Measurements from ENCODE around the gene UMODL1. TPM values are rescaled to one million over a fixed set of nuclear protein-coding genes. Genes with fewer than 3 reads are reported as not detected.

Gene UMODL1
- total and polyA plus RNA-seq, 2 donors (not counting 1 experiment from before 2014, with no cell fraction given), result not detected

- TF ChIP-seq CTCF (conservative IDR thresholded peaks at IDR 0.05 in 1 of 2, IDR thresholded peaks at IDR 0.05 in 1 of 2; ENCODE audit: low read depth in 1 of 2, low read length in 2 of 2), result no peak
- TF ChIP-seq EZH2 (IDR thresholded peaks at IDR 0.05; ENCODE audit: low read length, missing control alignments), result no peak
- Histone ChIP-seq H3K36me3 (ENCODE audit: control insufficient read depth, insufficient read depth, low read length) (no peaks in the 10 kb centered on the region), H3K4me3 (replicated peaks in 1 of 4; ENCODE audit: control extremely low read depth in 1 of 4, insufficient read depth in 1 of 4, low read depth in 3 of 4, low read length in 4 of 4) (no peak overlapping the region), H3K9me3 (ENCODE audit: control insufficient read depth, insufficient read depth, low read depth, low read length) (no peaks in the 10 kb centered on the region), H3K79me2 (ENCODE audit: control insufficient read depth, insufficient read depth, low read length) (no peaks in the 10 kb centered on the region), H3K4me2 (ENCODE audit: extremely low read depth, insufficient read depth, low read length) (no peak overlapping the region), H2AFZ (ENCODE audit: low read length) (no peak overlapping the region), H3K27me3 (ENCODE audit: control insufficient read depth, insufficient read depth, low read length) (no peaks in the 10 kb centered on the region), H3K9ac (ENCODE audit: insufficient read depth, low read length) (no peak overlapping the region), H4K20me1 (ENCODE audit: control insufficient read depth, extremely low read depth, insufficient read depth, low read length) (no peaks in the 10 kb centered on the region), H3K4me1 (ENCODE audit: control insufficient read depth, extremely low read depth, insufficient read depth, low read length) (no peaks in the 10 kb centered on the region), H3K27ac (ENCODE audit: insufficient read depth, low read length) (no peak overlapping the region)
- DNase-seq (ENCODE audit: low read depth in 2 of 2), result no peak
Measured at GRCh38 chr21:42159560-42160110, 88.5 kb downstream of the UMODL1 start.

- no peak overlapping the region for H2AFZ ChIP-seq (ENCODE audit: low read length)
Measured at GRCh38 chr21:42160111-42160721, 89.1 kb downstream of the UMODL1 start.

GRCh38 chr21:42160765-42161164 lies 89.6 kb downstream of the UMODL1 start:
- H3K27ac ChIP-seq (ENCODE audit: insufficient read depth, low read length), result no peak overlapping the region
- H3K4me1 ChIP-seq (ENCODE audit: control insufficient read depth, extremely low read depth, insufficient read depth, low read length), result no peaks in the 10 kb centered on the region
- no peaks in the 10 kb centered on the region for H3K9me3 ChIP-seq (ENCODE audit: control insufficient read depth, insufficient read depth, low read depth, low read length)
- H3K36me3 ChIP-seq (ENCODE audit: control insufficient read depth, insufficient read depth, low read length), result no peaks in the 10 kb centered on the region
- H2AFZ ChIP-seq (ENCODE audit: low read length), result no peak overlapping the region
- DNase-seq (ENCODE audit: low read depth in 2 of 2), result no peak
- no peak overlapping the region for H3K4me3 ChIP-seq (replicated peaks in 1 of 4; ENCODE audit: control extremely low read depth in 1 of 4, insufficient read depth in 1 of 4, low read depth in 3 of 4, low read length in 4 of 4)
- H3K9ac ChIP-seq (ENCODE audit: insufficient read depth, low read length), result no peak overlapping the region
- H4K20me1 ChIP-seq (ENCODE audit: control insufficient read depth, extremely low read depth, insufficient read depth, low read length), result no peaks in the 10 kb centered on the region
- no peak overlapping the region for H3K4me2 ChIP-seq (ENCODE audit: extremely low read depth, insufficient read depth, low read length)
- H3K27me3 ChIP-seq (ENCODE audit: control insufficient read depth, insufficient read depth, low read length), result no peaks in the 10 kb centered on the region
- TF ChIP-seq CTCF (conservative IDR thresholded peaks at IDR 0.05 in 1 of 2, IDR thresholded peaks at IDR 0.05 in 1 of 2; ENCODE audit: low read depth in 1 of 2, low read length in 2 of 2), result no peak
- TF ChIP-seq EZH2 (IDR thresholded peaks at IDR 0.05; ENCODE audit: low read length, missing control alignments), result no peak
- H3K79me2 ChIP-seq (ENCODE audit: control insufficient read depth, insufficient read depth, low read length), result no peaks in the 10 kb centered on the region

More at GRCh38 chr21:42160111-42160721, 89.1 kb downstream of the UMODL1 start:
- H3K9ac ChIP-seq (ENCODE audit: insufficient read depth, low read length), result no peak overlapping the region
- no peaks in the 10 kb centered on the region for H3K79me2 ChIP-seq (ENCODE audit: control insufficient read depth, insufficient read depth, low read length)
- no peaks in the 10 kb centered on the region for H3K9me3 ChIP-seq (ENCODE audit: control insufficient read depth, insufficient read depth, low read depth, low read length)
- H3K27ac ChIP-seq (ENCODE audit: insufficient read depth, low read length), result no peak overlapping the region
- no peak overlapping the region for H3K4me2 ChIP-seq (ENCODE audit: extremely low read depth, insufficient read depth, low read length)
- H4K20me1 ChIP-seq (ENCODE audit: control insufficient read depth, extremely low read depth, insufficient read depth, low read length), result no peaks in the 10 kb centered on the region
- no peak for TF ChIP-seq CTCF (conservative IDR thresholded peaks at IDR 0.05 in 1 of 2, IDR thresholded peaks at IDR 0.05 in 1 of 2; ENCODE audit: low read depth in 1 of 2, low read length in 2 of 2)
- no peak for TF ChIP-seq EZH2 (IDR thresholded peaks at IDR 0.05; ENCODE audit: low read length, missing control alignments)
- H3K4me1 ChIP-seq (ENCODE audit: control insufficient read depth, extremely low read depth, insufficient read depth, low read length), result no peaks in the 10 kb centered on the region
- no peak overlapping the region for H3K4me3 ChIP-seq (replicated peaks in 1 of 4; ENCODE audit: control extremely low read depth in 1 of 4, insufficient read depth in 1 of 4, low read depth in 3 of 4, low read length in 4 of 4)
- no peak for DNase-seq (ENCODE audit: low read depth in 2 of 2)
- H3K27me3 ChIP-seq (ENCODE audit: control insufficient read depth, insufficient read depth, low read length), result no peaks in the 10 kb centered on the region
- no peaks in the 10 kb centered on the region for H3K36me3 ChIP-seq (ENCODE audit: control insufficient read depth, insufficient read depth, low read length)

Data from fibroblast of lung (primary cell).